Left kidney (tissue), 2 donors: ENCODE data around the gene ATP13A5. TPM values are rescaled to one million over a fixed set of nuclear protein-coding genes. Genes with fewer than 3 reads are reported as not detected.

ENCODE experiments used
- DNase-seq: peaks from one replicate; pipeline ENCODE4 v3.0.0-alpha.2; 2013
- polyA plus RNA-seq: library from polyadenylated mRNA; unstranded; fragments of 120-200 nt; gene quantifications from one replicate; pipeline ENCODE4 v1.2.1, GENCODE V29; 2013; ENCODE audit not compliant: insufficient read length

ATP13A5 gene
- polyA plus RNA-seq, 1 donor = 0.22 TPM

GRCh38 chr3:193347521-193348501 is 30.7 kb downstream of the ATP13A5 start:
- no peak for DNase-seq

GRCh38 chr3:193346259-193346658 is 32.3 kb downstream of the ATP13A5 start:
- no peak for DNase-seq

GRCh38 chr3:193345431-193345830 is 33.1 kb downstream of the ATP13A5 start:
- no peak for DNase-seq

GRCh38 chr3:193344486-193344885 is 34.1 kb downstream of the ATP13A5 start:
- DNase-seq = no peak

GRCh38 chr3:193343726-193344222 is 34.8 kb downstream of the ATP13A5 start:
- DNase-seq = no peak

- DNase-seq = no peak
Measured at GRCh38 chr3:193342551-193342950, 36.0 kb downstream of the ATP13A5 start.

- DNase-seq = no peak
Measured at GRCh38 chr3:193335031-193335430, 43.5 kb downstream of the ATP13A5 start.

- DNase-seq = no peak
Measured at GRCh38 chr3:193333229-193333628, 45.3 kb downstream of the ATP13A5 start.

- no peak for DNase-seq
Measured at GRCh38 chr3:193330555-193331204, 47.9 kb downstream of the ATP13A5 start.

- no peak for DNase-seq
Measured at GRCh38 chr3:193317682-193318300, 60.8 kb downstream of the ATP13A5 start.

GRCh38 chr3:193314161-193314560 is 64.4 kb downstream of the ATP13A5 start:
- DNase-seq = no peak

- DNase-seq = no peak
Measured at GRCh38 chr3:193313061-193313958, 65.2 kb downstream of the ATP13A5 start.

- peak; percentile 58 for DNase-seq
Measured at GRCh38 chr3:193310914-193311723, 67.4 kb downstream of the ATP13A5 start.

GRCh38 chr3:193305356-193305755 is 73.2 kb downstream of the ATP13A5 start:
- no peak for DNase-seq

GRCh38 chr3:193301433-193301832 is 77.1 kb downstream of the ATP13A5 start:
- DNase-seq = no peak

GRCh38 chr3:193297421-193297820 is 81.1 kb downstream of the ATP13A5 start:
- no peak for DNase-seq

- no peak for DNase-seq
Measured at GRCh38 chr3:193295985-193296384, 82.6 kb downstream of the ATP13A5 start.

GRCh38 chr3:193292386-193292785 is 86.2 kb downstream of the ATP13A5 start:
- DNase-seq = no peak

- DNase-seq = no peak
Measured at GRCh38 chr3:193271101-193271840, 107.3 kb downstream of the ATP13A5 start.

GRCh38 chr3:193270451-193270850 is 108.1 kb downstream of the ATP13A5 start:
- DNase-seq = no peak
